GM19043 (cell line): ENCODE results near the gene CCDC134.
"Not testable (repeated sequence)": the region's sequence is repeated elsewhere in the genome, so short reads cannot be mapped to it uniquely, and the experiment has no call there.

ENCODE experiments used
- ATAC-seq: cut with Tn5 transposase; IDR thresholded peaks from one replicate; pipeline ENCODE4 v1.9.1; 2021; ENCODE audit warnings: low read depth; ENCODE audit not compliant: unreplicated experiment

Gene CCDC134

GRCh38 chr22:41821471-41822316 lies 21.2 kb downstream of the CCDC134 start:
- no peak for ATAC-seq

GRCh38 chr22:41822317-41823057 lies 22.0 kb downstream of the CCDC134 start:
- ATAC-seq: no peak

- no peak for ATAC-seq
Measured at GRCh38 chr22:41823797-41824196, 23.3 kb downstream of the CCDC134 start.

GRCh38 chr22:41825376-41825775 lies 24.9 kb downstream of the CCDC134 start:
- no peak for ATAC-seq

- ATAC-seq: no peak
Measured at GRCh38 chr22:41826021-41826420, 25.5 kb downstream of the CCDC134 start.

- ATAC-seq: no peak
Measured at GRCh38 chr22:41826430-41827383, 26.2 kb downstream of the CCDC134 start.

GRCh38 chr22:41827671-41828070 lies 27.2 kb downstream of the CCDC134 start:
- ATAC-seq: no peak

- ATAC-seq: no peak
Measured at GRCh38 chr22:41828516-41828915, 28.0 kb downstream of the CCDC134 start.

- no peak for ATAC-seq
Measured at GRCh38 chr22:41830174-41830573, 29.7 kb downstream of the CCDC134 start.

GRCh38 chr22:41831383-41831782 lies 30.9 kb downstream of the CCDC134 start:
- no peak for ATAC-seq

GRCh38 chr22:41831828-41832552 lies 31.5 kb downstream of the CCDC134 start:
- no peak for ATAC-seq

GRCh38 chr22:41832553-41833368 lies 32.3 kb downstream of the CCDC134 start, which contains the start of gene SREBF2:
SREBF2 (plus strand) TSS chr22:41833105; CDS start chr22:41833271, 166 bp downstream.
- peak; percentile 83 for ATAC-seq

GRCh38 chr22:41833369-41834004 lies 33.0 kb downstream of the CCDC134 start:
- no peak for ATAC-seq

GRCh38 chr22:41834005-41834944 lies 33.8 kb downstream of the CCDC134 start:
- no peak for ATAC-seq

- not testable (repeated sequence) for ATAC-seq
Measured at GRCh38 chr22:41835462-41835861, 35.0 kb downstream of the CCDC134 start.

- no peak for ATAC-seq
Measured at GRCh38 chr22:41836551-41836950, 36.1 kb downstream of the CCDC134 start.

- no peak for ATAC-seq
Measured at GRCh38 chr22:41838842-41839618, 38.6 kb downstream of the CCDC134 start.
